ENCODE measurements around the gene ZBTB7C. TPM values are rescaled to one million over a fixed set of nuclear protein-coding genes. Genes with fewer than 3 reads are reported as not detected.

Gene ZBTB7C
- total and polyA plus RNA-seq, 10 of the 15 experiments (the other 5 are each of a cell fraction or from before 2014, with no cell fraction given), result under 0.01 to 0.08 (median 0.01) TPM; not detected in 7

- TF ChIP-seq TCF12 (IDR thresholded peaks at IDR 0.05; ENCODE audit: low read depth, low read length) (no peak), REST (IDR thresholded peaks at IDR 0.05; ENCODE audit: low read depth, low read length) (no peak), SUPT20H (IDR thresholded peaks at IDR 0.05; ENCODE audit: borderline replicate concordance, control insufficient read depth, low read depth, low read length) (no peak), SRF (IDR thresholded peaks at IDR 0.05; ENCODE audit: low read depth in 2 of 2, low read length in 2 of 2) (no peak), ELK1 (IDR thresholded peaks at IDR 0.05; ENCODE audit: low read depth, low read length) (no peak), HSF1 (IDR thresholded peaks at IDR 0.05; ENCODE audit: low read depth, low read length) (no peak), MAX (IDR thresholded peaks at IDR 0.05; ENCODE audit: low read depth, low read length) (no peak), EED (IDR thresholded peaks at IDR 0.05; ENCODE audit: low read depth) (no peak), E2F4 (IDR thresholded peaks at IDR 0.05; ENCODE audit: low read depth, low read length) (no peak)
- CTCF ChIA-PET, result no interaction called here
- Histone ChIP-seq H3K4me3 (no peak overlapping the region), H3K79me2 (ENCODE audit: control insufficient read depth, insufficient read depth, low read length) (no peaks in the 10 kb centered on the region), H3K9ac (ENCODE audit: control insufficient read depth, insufficient read depth, low read length) (no peak overlapping the region), H3K27ac (ENCODE audit: control insufficient read depth, insufficient read depth) (no peak overlapping the region), H3K4me2 (ENCODE audit: control insufficient read depth, insufficient read depth) (no peak overlapping the region), H2AFZ (ENCODE audit: control insufficient read depth, low read depth, low read length) (no peak overlapping the region), H3K27me3 (replicated peaks in 1 of 2; ENCODE audit: control insufficient read depth in 2 of 2, insufficient read depth in 2 of 2, low read length in 1 of 2) (peaks cover 0 to 3% of the 10 kb centered on the region in 2 experiments; a peak in 2 of 4 replicates), H3K4me1 (ENCODE audit: control insufficient read depth, insufficient read depth, low read length) (no peaks in the 10 kb centered on the region), H3K36me3 (ENCODE audit: control insufficient read depth in 2 of 2, insufficient read depth in 2 of 2, low read length in 1 of 2) (no peaks in the 10 kb centered on the region), H4K20me1 (ENCODE audit: control insufficient read depth, insufficient read depth) (no peaks in the 10 kb centered on the region), H3K9me3 (replicated peaks; ENCODE audit: control insufficient read depth, insufficient read depth, low read length) (no peaks in the 10 kb centered on the region; the same call in 2 of the 3 replicates)
- in situ Hi-C loops (cut with MboI), result no loop called here
- intact Hi-C loops (cut with micrococcal nuclease; ENCODE audit: unreplicated experiment), result no loop called here
- ATAC-seq (no peak), FAIRE-seq (no peak), DNase-seq (ENCODE audit: low read depth, low spot score) (no peak)
- no TSS peak for BruUV-seq (replicated peaks)
- RAD21 ChIA-PET (ENCODE audit: unreplicated experiment), result interaction anchor here (0.6 kb wide), 1 partner anchor 79 kb away, joined by 3 read pairs; no protein-coding TSS in a partner anchor
- POLR2A ChIA-PET, result no interaction called here
- SMC1A ChIA-PET (ENCODE audit: uncharacterized antibody, unreplicated experiment), result interaction anchor here (1.5 kb wide), 1 partner anchor 21 kb away, joined by 4 read pairs; no protein-coding TSS in a partner anchor
- WGBS (ENCODE audit: insufficient coverage, insufficient replicate concordance, low lambda C conversion rate, missing lambda C conversion rate), result 6% methylated on average over 8 of the region's 12 CpGs
Measured at GRCh38 chr18:48422947-48423378, 13.8 kb upstream of the ZBTB7C start.

Measured in GM12878 (cell line).